Mammary microvascular endothelial cell (primary cell): ENCODE results near the gene CDKL1. TPM values are rescaled to one million over a fixed set of nuclear protein-coding genes. Genes with fewer than 3 reads are reported as not detected.

Experiments
- total RNA-seq: library from RNA; depleted of rRNA; stranded (reverse); fragments of >200 nt; gene quantifications from 2 replicates; pipeline ENCODE4 v1.2.3, GENCODE V29; 2015

The CDKL1 gene
- total RNA-seq: 9.6 and 10.4 TPM in 2 replicates

DNA sequence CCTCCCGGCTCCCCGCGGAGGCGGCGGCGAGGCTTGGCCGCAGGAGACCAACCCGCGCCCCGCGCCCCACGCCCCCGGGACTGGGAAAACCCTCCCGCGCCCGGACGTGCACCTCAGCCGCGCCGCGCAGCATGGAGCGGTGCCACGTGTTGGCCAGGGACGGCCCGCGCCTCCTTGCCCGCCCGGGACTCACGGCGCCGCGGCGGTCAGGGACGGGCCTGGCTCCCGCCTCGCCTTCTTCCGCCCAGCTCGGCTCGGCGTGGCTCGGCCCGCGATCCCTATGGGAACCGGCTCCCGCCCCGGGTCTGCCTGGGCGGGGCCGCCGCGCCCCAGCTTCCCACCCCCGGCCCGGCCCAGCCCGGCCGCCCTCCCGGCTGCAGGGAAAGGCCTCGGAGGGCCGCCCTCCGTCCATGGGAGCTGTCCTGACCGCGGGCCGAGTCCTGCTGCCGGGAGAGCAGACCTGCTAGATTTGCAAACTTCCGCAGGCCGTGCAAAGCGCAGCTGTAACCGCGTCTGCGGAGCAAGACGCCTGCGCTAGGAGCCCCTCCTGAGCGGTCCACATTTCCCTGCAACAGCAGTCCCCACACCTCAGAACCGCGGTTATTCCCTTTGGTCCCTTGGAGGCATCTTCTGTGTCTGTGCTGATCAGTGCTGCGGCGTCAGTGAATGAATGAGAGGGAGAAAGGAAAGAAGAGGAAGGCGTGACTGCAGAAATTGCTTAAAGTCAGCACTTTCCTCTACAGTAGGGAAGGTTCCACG, at the start of gene CDKL1:
CDKL1 (minus strand) TSS at position 251 of the 759 bp plus-strand sequence. CDS start 1,013 bp downstream, outside the sequence.

DNA sequence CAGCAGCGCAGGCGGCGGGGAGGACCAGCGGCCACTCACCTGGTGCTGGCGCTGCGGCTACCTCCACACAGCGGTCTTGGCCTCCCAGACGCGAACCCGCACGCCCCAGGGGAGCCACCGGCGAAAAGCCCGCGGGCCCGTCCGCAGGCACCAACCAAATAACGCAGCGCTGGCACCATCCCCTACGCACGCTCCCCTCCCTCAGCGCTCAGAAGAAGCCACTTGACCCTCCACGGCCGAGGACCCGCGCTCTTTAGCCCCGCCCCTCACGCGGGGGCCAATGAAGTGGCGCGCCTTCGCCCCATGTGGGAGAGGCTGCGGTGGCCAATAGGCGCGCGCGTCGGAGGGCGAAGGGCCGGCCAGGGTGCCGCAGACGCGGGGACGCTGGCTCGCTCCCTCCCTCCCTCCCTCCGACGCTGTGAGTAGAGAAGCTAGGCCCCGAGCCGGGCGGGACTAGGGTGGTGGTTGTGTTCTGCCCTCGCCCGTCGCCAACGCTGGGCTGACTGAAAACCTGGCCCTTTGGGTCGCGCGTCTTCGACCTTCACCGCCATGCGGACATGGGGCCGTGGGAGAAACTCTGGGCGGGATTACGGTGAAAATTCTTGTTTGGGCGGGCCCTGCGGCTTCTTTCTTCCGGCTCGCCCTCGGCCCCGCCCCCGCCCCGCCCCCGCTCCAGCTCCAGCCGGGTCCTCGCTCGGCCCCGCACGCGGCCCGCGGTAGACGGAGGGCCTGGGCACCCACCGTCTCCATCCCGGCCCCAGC, 84.5 kb downstream of the CDKL1 start, which contains the start of the genes DMAC2L and L2HGDH:
DMAC2L (plus strand) TSS at position 353 of the 762 bp plus-strand sequence. CDS start 9,164 bp downstream, outside the sequence.
L2HGDH (minus strand) TSS at position 258 of the 762 bp plus-strand sequence; CDS start at position 179, 79 bp downstream.

Other genes starting within 250 kb of the CDKL1 start
- 14.4 and 17.1 TPM in 2 replicates for gene SOS2, start 165.3 kb downstream of the CDKL1 start, total RNA-seq
- 5.2 and 5.4 TPM in 2 replicates for gene L2HGDH, start 84.7 kb downstream of the CDKL1 start, total RNA-seq
- gene DMAC2L, start 84.6 kb downstream of the CDKL1 start, total RNA-seq: 8.9 and 23.8 TPM in 2 replicates
- 89.6 and 98.7 TPM in 2 replicates for gene MAP4K5, start 135.7 kb upstream of the CDKL1 start, total RNA-seq
- 5.1 and 6.4 TPM in 2 replicates for gene ATL1, start 163.3 kb upstream of the CDKL1 start, total RNA-seq